Measurements from ENCODE around the gene ULK2. TPM values are rescaled to one million over a fixed set of nuclear protein-coding genes. Genes with fewer than 3 reads are reported as not detected.
A peak's percentile ranks its signal among the peaks of the same experiment; 100 is the strongest.

The ULK2 gene
- total RNA-seq, 4 donors from 2014 or later: 14.1 to 34.0 (median 19.2) TPM

GRCh38 chr17:19729900-19730299 lies 137.8 kb downstream of the ULK2 start:
- DNase-seq (ENCODE audit: low spot score in 2 of 2): no peak
- peak overlapping the region; percentile 20 for H3K27ac ChIP-seq
- 93% methylated on average over 5 of the region's 6 CpGs for WGBS
- no peaks in the 10 kb centered on the region for H3K9me3 ChIP-seq
- H3K4me1 ChIP-seq: peaks cover 59% of the 10 kb centered on the region
- H3K36me3 ChIP-seq: no peaks in the 10 kb centered on the region
- no peak for TF ChIP-seq EP300 (IDR thresholded peaks at IDR 0.05)
- no peak overlapping the region for H3K4me3 ChIP-seq
- H3K27me3 ChIP-seq: no peaks in the 10 kb centered on the region

- H3K4me1 ChIP-seq: peaks cover 72% of the 10 kb centered on the region
- no peak overlapping the region for H3K4me3 ChIP-seq
- no peaks in the 10 kb centered on the region for H3K9me3 ChIP-seq
- H3K27me3 ChIP-seq: no peaks in the 10 kb centered on the region
- DNase-seq (ENCODE audit: low spot score in 2 of 2): peak; percentile 95
- TF ChIP-seq POLR2A (IDR thresholded peaks at IDR 0.05) (no peak), POLR2AphosphoS5 (IDR thresholded peaks at IDR 0.05) (peak in 2 of 3 donors; percentile 25 to 92)
- TF ChIP-seq, protein P1, sequence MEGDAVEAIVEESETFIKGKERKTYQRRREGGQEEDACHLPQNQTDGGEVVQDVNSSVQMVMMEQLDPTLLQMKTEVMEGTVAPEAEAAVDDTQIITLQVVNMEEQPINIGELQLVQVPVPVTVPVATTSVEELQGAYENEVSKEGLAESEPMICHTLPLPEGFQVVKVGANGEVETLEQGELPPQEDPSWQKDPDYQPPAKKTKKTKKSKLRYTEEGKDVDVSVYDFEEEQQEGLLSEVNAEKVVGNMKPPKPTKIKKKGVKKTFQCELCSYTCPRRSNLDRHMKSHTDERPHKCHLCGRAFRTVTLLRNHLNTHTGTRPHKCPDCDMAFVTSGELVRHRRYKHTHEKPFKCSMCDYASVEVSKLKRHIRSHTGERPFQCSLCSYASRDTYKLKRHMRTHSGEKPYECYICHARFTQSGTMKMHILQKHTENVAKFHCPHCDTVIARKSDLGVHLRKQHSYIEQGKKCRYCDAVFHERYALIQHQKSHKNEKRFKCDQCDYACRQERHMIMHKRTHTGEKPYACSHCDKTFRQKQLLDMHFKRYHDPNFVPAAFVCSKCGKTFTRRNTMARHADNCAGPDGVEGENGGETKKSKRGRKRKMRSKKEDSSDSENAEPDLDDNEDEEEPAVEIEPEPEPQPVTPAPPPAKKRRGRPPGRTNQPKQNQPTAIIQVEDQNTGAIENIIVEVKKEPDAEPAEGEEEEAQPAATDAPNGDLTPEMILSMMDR (IDR thresholded peaks at IDR 0.05): no peak
- H3K36me3 ChIP-seq: no peaks in the 10 kb centered on the region
- WGBS: 0% methylated on average over 2 of the region's 7 CpGs
- peak overlapping the region; percentile 95 for H3K27ac ChIP-seq
Observed at GRCh38 chr17:19728084-19728495, 139.6 kb downstream of the ULK2 start.

- Histone ChIP-seq H3K4me1 (peaks cover 72% of the 10 kb centered on the region), H3K27me3 (no peaks in the 10 kb centered on the region), H3K9me3 (no peaks in the 10 kb centered on the region), H3K27ac (peak overlapping the region; percentile 95), H3K4me3 (no peak overlapping the region), H3K36me3 (no peaks in the 10 kb centered on the region)
- TF ChIP-seq EP300 (IDR thresholded peaks at IDR 0.05) (no peak), POLR2AphosphoS5 (IDR thresholded peaks at IDR 0.05) (peak in 2 of 3 donors; percentile 84 to 85)
- TF ChIP-seq, protein P1 (IDR thresholded peaks at IDR 0.05): no peak
- peak; percentile 91 to 92 for DNase-seq (ENCODE audit: low spot score in 2 of 2)
- WGBS: 40% methylated on average over 4 of the region's 4 CpGs
Observed at GRCh38 chr17:19727501-19728078, 140.1 kb downstream of the ULK2 start.

DNA sequence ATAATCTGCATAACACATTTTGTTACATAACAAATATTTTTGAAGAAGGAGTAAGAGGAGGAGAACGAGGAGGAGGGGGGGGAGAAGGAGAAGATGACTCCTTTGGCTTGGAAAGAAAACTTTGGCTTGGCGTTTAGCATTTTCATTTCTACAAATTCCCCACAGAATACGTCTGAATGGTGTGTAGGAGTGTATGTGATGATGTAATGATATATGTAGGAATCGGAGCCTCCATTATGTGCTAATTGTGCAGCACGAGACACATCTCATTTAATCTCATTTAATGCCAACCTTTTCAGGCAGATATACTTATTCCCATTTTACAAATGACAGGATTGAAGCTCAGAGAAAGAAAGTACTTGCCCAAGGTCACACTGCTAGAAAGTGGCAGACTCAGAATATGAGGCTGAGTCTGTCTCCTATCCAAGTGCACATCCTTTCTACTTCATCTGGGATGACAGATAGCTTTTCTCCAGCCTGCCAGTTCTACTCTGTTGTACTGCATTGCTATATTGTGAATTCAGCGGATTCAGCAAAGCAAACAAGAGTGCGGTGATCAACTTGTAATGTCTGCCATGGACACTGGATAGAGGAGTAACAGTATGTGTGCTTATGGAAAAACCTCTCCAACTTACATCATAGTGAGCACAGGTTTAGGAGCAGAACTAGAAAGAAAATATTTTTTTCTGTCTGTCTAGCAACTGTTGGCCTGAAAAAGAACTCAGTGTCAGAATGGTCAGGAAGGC lies 140.9 kb downstream of the ULK2 start:
- Histone ChIP-seq H3K9me3 (no peaks in the 10 kb centered on the region), H3K27me3 (no peaks in the 10 kb centered on the region), H3K4me1 (peaks cover 72% of the 10 kb centered on the region), H3K4me3 (no peak overlapping the region), H3K27ac (peak overlapping the region; percentile 95), H3K36me3 (no peaks in the 10 kb centered on the region)
- DNase-seq (ENCODE audit: low spot score in 2 of 2): no peak
- WGBS: 45% methylated on average over 7 of the region's 7 CpGs
- TF ChIP-seq POLR2A (IDR thresholded peaks at IDR 0.05): no peak
- no peak for TF ChIP-seq POLR2AphosphoS5 (IDR thresholded peaks at IDR 0.05)
- TF ChIP-seq, protein P1 (IDR thresholded peaks at IDR 0.05): no peak
- no peak for TF ChIP-seq EP300 (IDR thresholded peaks at IDR 0.05)

DNA sequence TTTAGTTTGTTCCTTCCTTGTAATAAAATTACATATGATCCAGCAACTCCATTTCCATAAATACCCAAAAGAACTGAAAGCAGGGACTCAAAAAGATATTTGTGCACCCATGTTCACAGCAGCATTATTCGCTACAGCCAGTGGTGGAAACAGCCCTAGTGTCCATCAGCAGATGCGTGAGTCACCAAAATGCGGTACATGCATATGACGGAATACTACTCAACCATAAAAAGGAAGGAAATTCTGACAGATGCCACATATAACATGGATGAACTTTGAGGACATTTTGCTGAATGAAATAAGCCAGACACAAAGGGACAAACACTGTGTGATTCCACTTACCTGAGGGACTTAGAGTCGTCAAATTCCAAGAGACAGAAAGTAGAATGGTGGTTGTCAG lies 142.2 kb downstream of the ULK2 start:
- Histone ChIP-seq H3K36me3 (no peaks in the 10 kb centered on the region), H3K9me3 (no peaks in the 10 kb centered on the region), H3K4me1 (peaks cover 76% of the 10 kb centered on the region), H3K27ac (peak overlapping the region; percentile 95), H3K4me3 (no peak overlapping the region), H3K27me3 (no peaks in the 10 kb centered on the region)
- 84% methylated on average over 5 of the region's 5 CpGs for WGBS
- no peak for DNase-seq (ENCODE audit: low spot score in 2 of 2)
- TF ChIP-seq POLR2AphosphoS5 (IDR thresholded peaks at IDR 0.05): no peak
- no peak for TF ChIP-seq EP300 (IDR thresholded peaks at IDR 0.05)
- TF ChIP-seq, protein P1 (IDR thresholded peaks at IDR 0.05): no peak
- no peak for TF ChIP-seq POLR2A (IDR thresholded peaks at IDR 0.05)
